ENCODE measurements around the gene LUM. TPM values are rescaled to one million over a fixed set of nuclear protein-coding genes. Genes with fewer than 3 reads are reported as not detected.

The LUM gene
- total RNA-seq, 2 experiments from 2014 or later = not detected

GRCh38 chr12:91109581-91110310, 1.5 kb downstream of the LUM start:
- no peak for DNase-seq
- H3K4me1 Mint-ChIP-seq (ENCODE audit: low read depth) = no peaks in the 10 kb centered on the region
- POLR2A ChIA-PET = no interaction called here
- TF ChIP-seq CTCF (IDR thresholded peaks at IDR 0.05) = no peak
- ATAC-seq = no peak
- no peaks in the 10 kb centered on the region for H3K9me3 Mint-ChIP-seq
- intact Hi-C loops (cut with micrococcal nuclease) = loop anchor here (5.0 kb wide), 1 partner anchor 127 kb away; no protein-coding TSS in a partner anchor
- no peak overlapping the region for H3K4me3 Mint-ChIP-seq
- peaks cover 3% of the 10 kb centered on the region for H3K27me3 Mint-ChIP-seq
- CTCF ChIA-PET = interaction anchor here (1.6 to 1.9 kb wide), 2 partner anchors 73 to 129 kb away, joined by 3 to 7 read pairs; no protein-coding TSS in a partner anchor
- H3K36me3 Mint-ChIP-seq (ENCODE audit: low read depth) = no peaks in the 10 kb centered on the region
- no peak overlapping the region for H3K27ac Mint-ChIP-seq

- Mint-ChIP-seq H3K27me3 (peaks cover 3% of the 10 kb centered on the region), H3K4me3 (no peak overlapping the region), H3K36me3 (ENCODE audit: low read depth) (no peaks in the 10 kb centered on the region), H3K9me3 (no peaks in the 10 kb centered on the region), H3K27ac (no peak overlapping the region), H3K4me1 (ENCODE audit: low read depth) (no peaks in the 10 kb centered on the region)
- intact Hi-C loops (cut with micrococcal nuclease) = loop anchor here (5.0 kb wide), 1 partner anchor 127 kb away; no protein-coding TSS in a partner anchor
- ATAC-seq (peak; percentile 49), DNase-seq (peak; percentile 76)
- ChIA-PET CTCF (interaction anchor here (0.6 to 2.4 kb wide), 16 partner anchors 10 to 221 kb away, joined by 3 to 9 read pairs (median 5); no protein-coding TSS in a partner anchor), POLR2A (no interaction called here)
- TF ChIP-seq CTCF (IDR thresholded peaks at IDR 0.05) = peak; percentile 59
These were observed 2.1 kb downstream of the LUM start for GRCh38 chr12:91109148-91109564.

GRCh38 chr12:91108196-91108755, 3.0 kb downstream of the LUM start:
- intact Hi-C loops (cut with micrococcal nuclease) = loop anchor here (5.0 kb wide), 1 partner anchor 126 kb away; no protein-coding TSS in a partner anchor
- no peak for ATAC-seq
- Mint-ChIP-seq H3K9me3 (no peaks in the 10 kb centered on the region), H3K27me3 (peaks cover 3% of the 10 kb centered on the region), H3K4me3 (no peak overlapping the region), H3K4me1 (ENCODE audit: low read depth) (no peaks in the 10 kb centered on the region), H3K36me3 (ENCODE audit: low read depth) (no peaks in the 10 kb centered on the region), H3K27ac (no peak overlapping the region)
- DNase-seq = no peak
- TF ChIP-seq CTCF (IDR thresholded peaks at IDR 0.05) = no peak
- CTCF ChIA-PET = interaction anchor here (0.6 to 2.4 kb wide), 20 partner anchors 8 to 258 kb away, joined by 3 to 9 read pairs (median 4); no protein-coding TSS in a partner anchor
- POLR2A ChIA-PET = no interaction called here

GRCh38 chr12:91106283-91106682, 5.0 kb downstream of the LUM start:
- Mint-ChIP-seq H3K4me1 (ENCODE audit: low read depth) (no peaks in the 10 kb centered on the region), H3K27ac (no peak overlapping the region), H3K4me3 (no peak overlapping the region), H3K36me3 (ENCODE audit: low read depth) (no peaks in the 10 kb centered on the region), H3K9me3 (no peaks in the 10 kb centered on the region), H3K27me3 (peaks cover 3% of the 10 kb centered on the region)
- no peak for DNase-seq
- intact Hi-C loops (cut with micrococcal nuclease) = loop anchor here (5.0 kb wide), 1 partner anchor 124 kb away; no protein-coding TSS in a partner anchor
- ChIA-PET POLR2A (no interaction called here), CTCF (no interaction called here)
- ATAC-seq = no peak
- TF ChIP-seq CTCF (IDR thresholded peaks at IDR 0.05) = no peak

- no peak for ATAC-seq
- ChIA-PET POLR2A (no interaction called here), CTCF (no interaction called here)
- H3K27me3 Mint-ChIP-seq = peaks cover 3% of the 10 kb centered on the region
- no peak for TF ChIP-seq CTCF (IDR thresholded peaks at IDR 0.05)
- H3K9me3 Mint-ChIP-seq = no peaks in the 10 kb centered on the region
- DNase-seq = no peak
- H3K4me1 Mint-ChIP-seq (ENCODE audit: low read depth) = no peaks in the 10 kb centered on the region
- intact Hi-C loops (cut with micrococcal nuclease) = loop anchor here (5.0 kb wide), 1 partner anchor 124 kb away; no protein-coding TSS in a partner anchor
- no peaks in the 10 kb centered on the region for H3K36me3 Mint-ChIP-seq (ENCODE audit: low read depth)
- no peak overlapping the region for H3K4me3 Mint-ChIP-seq
- H3K27ac Mint-ChIP-seq = no peak overlapping the region
These were observed 5.5 kb downstream of the LUM start for GRCh38 chr12:91105807-91106206.

All from activated CD8-positive, alpha-beta T cell treated with anti-CD3 and anti-CD28 coated beads for 36 hours (primary cell).